GM12872 (cell line): ENCODE measurements around the gene CAMK2B.
A peak's percentile ranks its signal among the peaks of the same experiment; 100 is the strongest.

Source experiments
- CTCF ChIP-seq: IDR thresholded peaks from 3 replicates; pipeline ENCODE4 v1.5.1; 2011; ENCODE audit warnings: low read depth, mild to moderate bottlenecking, low read length, moderate library complexity; ENCODE audit not compliant: insufficient read depth

The CAMK2B gene

DNA sequence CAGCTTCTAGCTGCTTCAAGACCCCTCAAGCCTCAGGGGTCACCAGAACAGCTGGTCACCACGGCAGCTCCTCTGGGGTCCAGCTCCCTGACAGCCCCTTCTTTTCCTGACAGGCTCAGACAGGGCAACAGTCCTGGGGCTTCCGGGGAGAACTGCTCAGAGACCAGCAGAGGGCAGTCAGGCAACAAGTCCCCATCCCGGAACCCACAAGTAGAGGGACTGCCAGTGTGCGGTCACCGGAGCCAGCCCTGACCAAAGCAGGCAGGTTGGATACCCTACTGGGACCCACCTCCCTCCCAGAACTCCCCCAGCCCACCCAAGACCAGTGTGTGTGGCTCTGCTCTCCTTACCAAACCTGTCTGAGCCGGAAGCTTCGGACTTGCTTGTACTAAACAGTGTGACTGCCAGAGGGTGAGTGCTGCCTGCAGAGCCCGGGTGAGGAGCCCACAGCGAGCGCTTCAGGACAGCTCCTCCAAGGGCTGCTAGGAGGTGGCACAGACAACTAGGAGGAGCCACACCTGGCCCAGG lies 84.3 kb downstream of the CAMK2B start:
- TF ChIP-seq CTCF: peak; percentile 91

DNA sequence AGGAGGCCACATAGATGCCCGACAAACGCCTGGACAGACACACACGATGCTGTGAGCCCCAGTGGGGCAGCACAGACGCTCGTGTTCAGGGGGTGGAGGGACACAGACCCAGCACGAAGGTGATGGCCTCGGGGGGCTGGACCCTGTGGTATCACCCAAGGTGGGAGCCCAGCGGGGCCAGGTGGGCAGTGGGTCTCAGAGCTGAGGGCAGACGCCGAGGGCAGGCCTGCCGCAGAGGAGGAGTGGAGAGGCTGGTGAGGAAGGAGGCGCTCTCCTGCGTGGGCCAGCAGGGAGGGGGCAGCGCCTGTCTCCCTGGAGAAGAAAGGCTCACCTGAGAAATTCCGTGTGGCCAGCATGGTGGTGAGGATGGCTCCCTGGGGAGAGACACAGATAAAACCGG lies 85.0 kb downstream of the CAMK2B start:
- no peak for TF ChIP-seq CTCF

GRCh38 chr7:44239361-44239760 lies 86.0 kb downstream of the CAMK2B start:
- TF ChIP-seq CTCF: no peak

DNA sequence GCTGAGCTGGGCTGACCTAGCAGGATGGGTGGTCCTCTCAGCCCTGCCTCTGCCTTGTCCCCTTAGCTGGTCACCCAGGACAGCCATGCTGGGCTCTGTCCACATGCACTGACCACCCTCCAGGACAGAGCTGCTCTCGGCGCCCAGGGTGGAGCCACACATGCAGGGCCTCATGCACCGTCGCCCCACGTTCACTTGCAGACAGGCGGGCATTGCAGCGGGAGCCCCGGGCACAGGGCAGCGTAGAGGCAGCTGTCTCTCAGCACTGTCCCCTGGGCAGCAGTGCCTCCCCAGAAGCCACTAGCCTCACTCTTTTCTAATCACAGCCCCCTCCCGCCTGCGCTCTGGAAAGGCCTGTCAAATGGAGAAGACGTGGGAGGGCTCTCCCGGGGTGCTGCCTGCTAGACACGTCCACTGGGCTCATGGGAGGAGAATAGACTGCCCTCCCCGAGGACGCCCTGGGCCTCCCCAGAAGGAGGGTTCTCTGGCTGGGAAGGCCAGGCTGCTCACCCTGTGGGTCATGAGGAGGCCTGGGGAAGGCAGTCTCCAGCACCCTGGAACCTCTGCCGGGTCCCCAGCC lies 87.2 kb downstream of the CAMK2B start:
- TF ChIP-seq CTCF: no peak

GRCh38 chr7:44237696-44238095 lies 87.7 kb downstream of the CAMK2B start:
- TF ChIP-seq CTCF: no peak

GRCh38 chr7:44236333-44236728 lies 89.1 kb downstream of the CAMK2B start:
- TF ChIP-seq CTCF: no peak

DNA sequence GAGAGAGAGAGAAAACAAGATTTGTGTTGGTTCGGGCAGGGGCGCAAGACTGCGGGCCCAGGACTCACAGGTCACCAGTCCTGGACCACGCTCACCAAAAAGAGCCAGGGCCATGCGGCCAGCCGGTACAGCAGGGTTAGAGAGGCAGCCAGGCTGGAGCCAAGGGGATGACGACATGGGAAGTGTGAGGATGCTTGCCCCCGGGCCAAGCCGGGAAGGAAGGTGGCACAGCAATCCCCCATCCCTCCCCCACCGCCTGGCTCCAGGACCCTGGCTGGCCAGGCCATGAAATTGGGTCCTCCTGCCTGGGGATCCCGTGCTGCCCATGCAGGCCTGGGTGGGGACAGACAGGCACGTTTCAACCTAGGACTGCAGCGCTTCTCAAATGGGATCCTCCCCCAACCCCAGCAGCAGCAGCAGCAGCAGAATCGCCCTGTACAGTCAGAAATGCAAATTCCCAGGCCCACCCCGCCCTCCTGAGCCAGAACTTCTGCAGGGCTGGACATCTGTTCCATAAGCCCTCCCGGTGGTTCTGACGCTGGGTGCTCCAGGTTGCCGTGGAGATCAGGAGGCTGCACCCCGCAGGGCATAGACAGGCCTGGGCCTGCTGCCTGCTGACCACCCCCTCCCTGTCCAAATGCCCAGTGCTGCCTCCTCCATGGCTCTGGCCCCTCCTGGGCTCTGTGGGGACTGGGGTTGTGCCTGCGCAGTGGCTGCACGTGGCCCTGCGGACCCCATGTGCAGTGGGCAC lies 89.6 kb downstream of the CAMK2B start:
- no peak for TF ChIP-seq CTCF
